ENCODE data around the gene MRPS33. TPM values are rescaled to one million over a fixed set of nuclear protein-coding genes. Genes with fewer than 3 reads are reported as not detected.

MRPS33 gene
- total and polyA plus RNA-seq, 10 of the 15 experiments (the other 5 are each of a cell fraction or from before 2014, with no cell fraction given), result 48.4 to 372 (median 124) TPM

DNA sequence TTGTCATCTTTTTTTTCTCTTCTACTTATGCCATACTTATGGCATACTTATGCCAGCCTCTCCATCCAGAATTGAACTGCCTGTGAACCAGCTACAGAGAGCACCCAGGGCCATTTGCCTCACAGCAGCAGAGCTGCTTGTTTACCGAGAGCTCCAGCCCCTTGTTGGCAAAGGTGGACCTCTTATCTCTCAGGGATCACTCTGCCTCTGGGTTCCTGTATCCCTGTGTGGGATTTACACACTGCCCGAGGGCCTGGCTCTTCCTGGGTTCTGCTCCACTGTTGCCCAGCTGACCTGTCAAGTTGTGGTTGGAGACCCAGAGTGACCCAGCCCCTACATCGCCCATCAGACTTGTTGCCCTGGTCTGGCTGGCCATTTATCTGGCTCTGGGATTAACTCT lies 22.3 kb downstream of the MRPS33 start:
- no peak overlapping the region for H3K4me2 ChIP-seq (ENCODE audit: control insufficient read depth, insufficient read depth)
- no TSS peak for BruUV-seq (replicated peaks)
- SMC1A ChIA-PET (ENCODE audit: uncharacterized antibody, unreplicated experiment), result no interaction called here
- H3K4me1 ChIP-seq (ENCODE audit: control insufficient read depth, insufficient read depth, low read length), result no peaks in the 10 kb centered on the region
- no peaks in the 10 kb centered on the region for H3K27me3 ChIP-seq (replicated peaks in 1 of 2; ENCODE audit: control insufficient read depth in 2 of 2, insufficient read depth in 2 of 2, low read length in 1 of 2)
- in situ Hi-C loops (cut with MboI) (no loop called here), intact Hi-C loops (cut with micrococcal nuclease; ENCODE audit: unreplicated experiment) (loop anchor here (5.0 kb wide), 1 partner anchor 180 kb away; no protein-coding TSS in a partner anchor)
- no peaks in the 10 kb centered on the region for H3K9me3 ChIP-seq (replicated peaks; ENCODE audit: control insufficient read depth, insufficient read depth, low read length)
- POLR2A ChIA-PET, result no interaction called here
- H3K36me3 ChIP-seq (ENCODE audit: control insufficient read depth in 2 of 2, insufficient read depth in 2 of 2, low read length in 1 of 2), result no peaks in the 10 kb centered on the region
- no peaks in the 10 kb centered on the region for H3K79me2 ChIP-seq (ENCODE audit: control insufficient read depth, insufficient read depth, low read length)
- no peak for ATAC-seq
- no peak overlapping the region for H3K27ac ChIP-seq (ENCODE audit: control insufficient read depth, insufficient read depth)
- TF ChIP-seq ZBED1 (IDR thresholded peaks at IDR 0.05; ENCODE audit: borderline replicate concordance), result no peak
- TF ChIP-seq, protein P1, sequence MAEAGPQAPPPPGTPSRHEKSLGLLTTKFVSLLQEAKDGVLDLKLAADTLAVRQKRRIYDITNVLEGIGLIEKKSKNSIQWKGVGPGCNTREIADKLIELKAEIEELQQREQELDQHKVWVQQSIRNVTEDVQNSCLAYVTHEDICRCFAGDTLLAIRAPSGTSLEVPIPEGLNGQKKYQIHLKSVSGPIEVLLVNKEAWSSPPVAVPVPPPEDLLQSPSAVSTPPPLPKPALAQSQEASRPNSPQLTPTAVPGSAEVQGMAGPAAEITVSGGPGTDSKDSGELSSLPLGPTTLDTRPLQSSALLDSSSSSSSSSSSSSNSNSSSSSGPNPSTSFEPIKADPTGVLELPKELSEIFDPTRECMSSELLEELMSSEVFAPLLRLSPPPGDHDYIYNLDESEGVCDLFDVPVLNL (IDR thresholded peaks at IDR 0.05; ENCODE audit: low read depth, low read length), result no peak
- CTCF ChIA-PET, result interaction anchor here (2.2 kb wide), 1 partner anchor 181 kb away, joined by 10 read pairs; no protein-coding TSS in a partner anchor
- 52% methylated on average over 3 of the region's 3 CpGs for WGBS (ENCODE audit: insufficient coverage, insufficient replicate concordance, low lambda C conversion rate, missing lambda C conversion rate)
- no peak overlapping the region for H2AFZ ChIP-seq (ENCODE audit: control insufficient read depth, low read depth, low read length)
- FAIRE-seq, result no peak
- H3K4me3 ChIP-seq, result no peak overlapping the region
- H4K20me1 ChIP-seq (ENCODE audit: control insufficient read depth, insufficient read depth), result no peaks in the 10 kb centered on the region
- RAD21 ChIA-PET (ENCODE audit: unreplicated experiment), result interaction anchor here (0.9 kb wide), 1 partner anchor 181 kb away, joined by 3 read pairs; no protein-coding TSS in a partner anchor
- DNase-seq (ENCODE audit: low read depth, low spot score), result no peak
- H3K9ac ChIP-seq (ENCODE audit: control insufficient read depth, insufficient read depth, low read length), result no peak overlapping the region

- intact Hi-C loops (cut with micrococcal nuclease; ENCODE audit: unreplicated experiment), result loop anchor here (5.0 kb wide), 1 partner anchor 178 kb away; no protein-coding TSS in a partner anchor
- H3K4me2 ChIP-seq (ENCODE audit: control insufficient read depth, insufficient read depth), result no peak overlapping the region
- TF ChIP-seq EZH2 (IDR thresholded peaks at IDR 0.05; ENCODE audit: borderline replicate concordance, control insufficient read depth, low read depth, low read length), result no peak
- TF ChIP-seq, protein P2, sequence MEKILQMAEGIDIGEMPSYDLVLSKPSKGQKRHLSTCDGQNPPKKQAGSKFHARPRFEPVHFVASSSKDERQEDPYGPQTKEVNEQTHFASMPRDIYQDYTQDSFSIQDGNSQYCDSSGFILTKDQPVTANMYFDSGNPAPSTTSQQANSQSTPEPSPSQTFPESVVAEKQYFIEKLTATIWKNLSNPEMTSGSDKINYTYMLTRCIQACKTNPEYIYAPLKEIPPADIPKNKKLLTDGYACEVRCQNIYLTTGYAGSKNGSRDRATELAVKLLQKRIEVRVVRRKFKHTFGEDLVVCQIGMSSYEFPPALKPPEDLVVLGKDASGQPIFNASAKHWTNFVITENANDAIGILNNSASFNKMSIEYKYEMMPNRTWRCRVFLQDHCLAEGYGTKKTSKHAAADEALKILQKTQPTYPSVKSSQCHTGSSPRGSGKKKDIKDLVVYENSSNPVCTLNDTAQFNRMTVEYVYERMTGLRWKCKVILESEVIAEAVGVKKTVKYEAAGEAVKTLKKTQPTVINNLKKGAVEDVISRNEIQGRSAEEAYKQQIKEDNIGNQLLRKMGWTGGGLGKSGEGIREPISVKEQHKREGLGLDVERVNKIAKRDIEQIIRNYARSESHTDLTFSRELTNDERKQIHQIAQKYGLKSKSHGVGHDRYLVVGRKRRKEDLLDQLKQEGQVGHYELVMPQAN (conservative IDR thresholded peaks at IDR 0.05), result no peak
- TF ChIP-seq ATF3 (IDR thresholded peaks at IDR 0.05; ENCODE audit: borderline replicate concordance, extremely low read depth, low read depth, low read length), result no peak
- no peak for TF ChIP-seq CHD1 (IDR thresholded peaks at IDR 0.05; ENCODE audit: low read depth, low read length)
- no peak for TF ChIP-seq USF1 (IDR thresholded peaks at IDR 0.05; ENCODE audit: borderline replicate concordance, extremely low read length, insufficient read depth, low read depth, low read length)
- TF ChIP-seq, protein P3, sequence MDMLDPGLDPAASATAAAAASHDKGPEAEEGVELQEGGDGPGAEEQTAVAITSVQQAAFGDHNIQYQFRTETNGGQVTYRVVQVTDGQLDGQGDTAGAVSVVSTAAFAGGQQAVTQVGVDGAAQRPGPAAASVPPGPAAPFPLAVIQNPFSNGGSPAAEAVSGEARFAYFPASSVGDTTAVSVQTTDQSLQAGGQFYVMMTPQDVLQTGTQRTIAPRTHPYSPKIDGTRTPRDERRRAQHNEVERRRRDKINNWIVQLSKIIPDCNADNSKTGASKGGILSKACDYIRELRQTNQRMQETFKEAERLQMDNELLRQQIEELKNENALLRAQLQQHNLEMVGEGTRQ (IDR thresholded peaks at IDR 0.05; ENCODE audit: borderline replicate concordance, low read depth, low read length), result no peak
Measured at GRCh38 chr7:140990193-140990962, 24.4 kb downstream of the MRPS33 start.

More at GRCh38 chr7:140990193-140990962, 24.4 kb downstream of the MRPS33 start:
- ATAC-seq (no peak), DNase-seq (ENCODE audit: low read depth, low spot score) (no peak), FAIRE-seq (no peak)
- RAD21 ChIA-PET (ENCODE audit: unreplicated experiment), result no interaction called here
- in situ Hi-C loops (cut with MboI), result no loop called here
- no peaks in the 10 kb centered on the region for H3K27me3 ChIP-seq (replicated peaks in 1 of 2; ENCODE audit: control insufficient read depth in 2 of 2, insufficient read depth in 2 of 2, low read length in 1 of 2)
- no peaks in the 10 kb centered on the region for H3K79me2 ChIP-seq (ENCODE audit: control insufficient read depth, insufficient read depth, low read length)
- H3K4me3 ChIP-seq, result no peak overlapping the region
- CTCF ChIA-PET, result interaction anchor here (2.3 kb wide), 1 partner anchor 179 kb away, joined by 7 read pairs; no protein-coding TSS in a partner anchor
- H4K20me1 ChIP-seq (ENCODE audit: control insufficient read depth, insufficient read depth), result no peaks in the 10 kb centered on the region
- H3K36me3 ChIP-seq (ENCODE audit: control insufficient read depth in 2 of 2, insufficient read depth in 2 of 2, low read length in 1 of 2), result no peaks in the 10 kb centered on the region
- POLR2A ChIA-PET, result no interaction called here
- SMC1A ChIA-PET (ENCODE audit: uncharacterized antibody, unreplicated experiment), result no interaction called here
- no TSS peak for BruUV-seq (replicated peaks)
- 18% methylated on average over 4 of the region's 4 CpGs for WGBS (ENCODE audit: insufficient coverage, insufficient replicate concordance, low lambda C conversion rate, missing lambda C conversion rate)
- H3K27ac ChIP-seq (ENCODE audit: control insufficient read depth, insufficient read depth), result no peak overlapping the region
- no peaks in the 10 kb centered on the region for H3K9me3 ChIP-seq (replicated peaks; ENCODE audit: control insufficient read depth, insufficient read depth, low read length)
- H3K9ac ChIP-seq (ENCODE audit: control insufficient read depth, insufficient read depth, low read length), result no peak overlapping the region
- no peak overlapping the region for H2AFZ ChIP-seq (ENCODE audit: control insufficient read depth, low read depth, low read length)
- H3K4me1 ChIP-seq (ENCODE audit: control insufficient read depth, insufficient read depth, low read length), result no peaks in the 10 kb centered on the region

All from GM12878 (cell line).